ENCODE results near the gene ABCG1.

The ABCG1 gene

GRCh38 chr21:42293649-42294272 lies 74.8 kb downstream of the ABCG1 start:
- TF ChIP-seq CTCF (IDR thresholded peaks at IDR 0.05; ENCODE audit: low read depth, low read length, missing control alignments): no peak
- in situ Hi-C loops (cut with HindIII; ENCODE audit: low sequenced_read_pairs): no loop called here
- H3K4me3 ChIP-seq (ENCODE audit: low read depth, low read length): no peak overlapping the region
- no peak for DNase-seq (ENCODE audit: low read depth)

DNA sequence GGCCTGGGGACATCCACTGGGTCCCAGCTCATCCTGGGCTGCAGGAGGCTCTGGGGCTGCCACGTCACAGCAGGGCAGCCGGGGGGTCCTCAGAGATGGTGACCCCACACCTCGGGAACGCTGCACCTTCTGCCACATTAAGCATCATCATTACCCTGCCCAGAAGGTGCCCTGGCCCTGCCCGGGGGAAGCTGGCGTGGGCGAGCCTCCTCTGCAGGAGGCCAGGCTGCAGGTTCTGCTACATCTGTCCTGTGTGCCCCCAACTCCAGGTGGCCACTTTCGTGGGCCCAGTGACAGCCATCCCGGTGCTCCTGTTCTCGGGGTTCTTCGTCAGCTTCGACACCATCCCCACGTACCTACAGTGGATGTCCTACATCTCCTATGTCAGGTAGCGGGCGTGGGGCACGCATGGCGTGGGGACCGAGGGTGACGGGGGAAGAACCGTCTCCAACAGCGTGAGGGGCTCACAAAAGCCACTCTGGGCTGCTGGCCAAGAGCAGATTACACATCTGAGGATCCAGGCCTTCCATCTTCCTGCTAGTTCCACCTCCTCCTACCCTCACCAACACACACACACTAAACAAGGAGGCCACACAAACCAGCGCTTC lies 75.4 kb downstream of the ABCG1 start:
- DNase-seq (ENCODE audit: low read depth): no peak
- no peak for TF ChIP-seq CTCF (IDR thresholded peaks at IDR 0.05; ENCODE audit: low read depth, low read length, missing control alignments)
- in situ Hi-C loops (cut with HindIII; ENCODE audit: low sequenced_read_pairs): no loop called here
- no peak overlapping the region for H3K4me3 ChIP-seq (ENCODE audit: low read depth, low read length)

- DNase-seq (ENCODE audit: low read depth): no peak
- in situ Hi-C loops (cut with HindIII; ENCODE audit: low sequenced_read_pairs): no loop called here
- H3K4me3 ChIP-seq (ENCODE audit: low read depth, low read length): no peak overlapping the region
- no peak for TF ChIP-seq CTCF (IDR thresholded peaks at IDR 0.05; ENCODE audit: low read depth, low read length, missing control alignments)
Measured at GRCh38 chr21:42295845-42296244, 76.9 kb downstream of the ABCG1 start.

- H3K4me3 ChIP-seq (ENCODE audit: low read depth, low read length): no peak overlapping the region
- in situ Hi-C loops (cut with HindIII; ENCODE audit: low sequenced_read_pairs): no loop called here
- TF ChIP-seq CTCF (IDR thresholded peaks at IDR 0.05; ENCODE audit: low read depth, low read length, missing control alignments): no peak
- DNase-seq (ENCODE audit: low read depth): no peak
Measured at GRCh38 chr21:42296501-42296900, 77.6 kb downstream of the ABCG1 start.

DNA sequence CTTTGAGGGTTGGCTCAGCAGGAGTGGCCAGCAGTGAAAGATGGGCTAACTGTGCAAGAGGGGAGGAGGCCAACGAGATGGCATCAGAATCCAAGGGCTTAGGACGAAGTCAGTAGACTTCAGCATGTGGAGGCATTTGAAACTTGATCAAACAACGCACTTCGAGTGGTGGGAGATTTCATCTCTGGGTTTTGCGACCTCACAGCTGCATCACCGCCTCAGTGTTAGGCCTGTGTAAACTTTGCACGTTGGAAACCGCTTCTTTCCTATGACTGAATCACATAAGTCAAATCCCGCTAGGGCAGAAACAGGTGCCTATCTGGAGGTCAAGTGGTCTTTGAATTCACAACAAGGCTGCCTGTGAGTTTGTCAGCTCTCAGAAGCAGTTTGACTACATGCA lies 78.4 kb downstream of the ABCG1 start:
- no peak for TF ChIP-seq CTCF (IDR thresholded peaks at IDR 0.05; ENCODE audit: low read depth, low read length, missing control alignments)
- no peak overlapping the region for H3K4me3 ChIP-seq (ENCODE audit: low read depth, low read length)
- DNase-seq (ENCODE audit: low read depth): no peak
- in situ Hi-C loops (cut with HindIII; ENCODE audit: low sequenced_read_pairs): no loop called here

DNA sequence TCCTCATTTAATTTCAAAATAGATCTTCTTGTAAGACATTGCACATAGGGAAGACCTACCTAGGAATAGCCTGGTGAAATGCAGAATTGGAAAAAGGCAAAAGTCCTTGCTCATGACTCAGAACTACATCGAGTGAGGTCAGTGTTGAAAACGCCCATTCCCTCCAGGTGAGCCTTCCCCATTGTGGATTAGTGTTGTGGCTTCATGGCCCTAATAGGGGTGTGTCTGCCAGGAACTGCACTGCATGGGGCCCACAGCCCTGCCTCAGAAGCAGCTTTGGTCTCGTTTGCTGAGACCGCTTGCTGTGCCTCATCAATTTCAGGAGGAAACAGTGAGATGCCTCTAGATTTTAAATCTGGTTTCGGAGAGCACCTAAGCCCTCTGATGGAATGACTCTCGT lies 79.3 kb downstream of the ABCG1 start:
- TF ChIP-seq CTCF (IDR thresholded peaks at IDR 0.05; ENCODE audit: low read depth, low read length, missing control alignments): no peak
- no peak overlapping the region for H3K4me3 ChIP-seq (ENCODE audit: low read depth, low read length)
- DNase-seq (ENCODE audit: low read depth): no peak
- in situ Hi-C loops (cut with HindIII; ENCODE audit: low sequenced_read_pairs): no loop called here
